ENCODE results near the gene ROR2. TPM values are rescaled to one million over a fixed set of nuclear protein-coding genes. Genes with fewer than 3 reads are reported as not detected.

ROR2 gene
- total RNA-seq, 6 experiments from 2014 or later, result 0.09 TPM; not detected in 5

GRCh38 chr9:91903126-91903911, 46.7 kb downstream of the ROR2 start:
- DNase-seq, result no peak
- Mint-ChIP-seq H3K4me1 (ENCODE audit: low read depth) (no peaks in the 10 kb centered on the region), H3K27me3 (ENCODE audit: insufficient read depth) (peaks cover 15% of the 10 kb centered on the region)

GRCh38 chr9:91902475-91903125, 47.4 kb downstream of the ROR2 start:
- Mint-ChIP-seq H3K9me3 (no peaks in the 10 kb centered on the region), H3K4me3 (no peak overlapping the region), H3K36me3 (ENCODE audit: low read depth) (no peaks in the 10 kb centered on the region), H3K4me1 (ENCODE audit: low read depth) (no peaks in the 10 kb centered on the region), H3K27ac (no peak overlapping the region), H3K27me3 (ENCODE audit: insufficient read depth) (peaks cover 11% of the 10 kb centered on the region)
- TF ChIP-seq CTCF (IDR thresholded peaks at IDR 0.05), result no peak
- no peak for DNase-seq

More at GRCh38 chr9:91903126-91903911, 46.7 kb downstream of the ROR2 start:
- Mint-ChIP-seq H3K36me3 (ENCODE audit: low read depth) (no peaks in the 10 kb centered on the region), H3K9me3 (no peaks in the 10 kb centered on the region), H3K27ac (no peak overlapping the region), H3K4me3 (no peak overlapping the region)
- no peak for TF ChIP-seq CTCF (IDR thresholded peaks at IDR 0.05)

GRCh38 chr9:91900797-91901177, 49.2 kb downstream of the ROR2 start:
- no peak overlapping the region for H3K4me3 Mint-ChIP-seq
- TF ChIP-seq CTCF (IDR thresholded peaks at IDR 0.05), result no peak
- H3K4me1 Mint-ChIP-seq (ENCODE audit: low read depth), result no peaks in the 10 kb centered on the region; the same call in 1 of the 2 replicates
- H3K36me3 Mint-ChIP-seq (ENCODE audit: low read depth), result no peaks in the 10 kb centered on the region
- no peak for DNase-seq
- H3K27me3 Mint-ChIP-seq (ENCODE audit: insufficient read depth), result peaks cover 14% of the 10 kb centered on the region
- H3K9me3 Mint-ChIP-seq, result no peaks in the 10 kb centered on the region
- no peak overlapping the region for H3K27ac Mint-ChIP-seq

GRCh38 chr9:91900055-91900796, 49.8 kb downstream of the ROR2 start:
- no peak for DNase-seq
- no peaks in the 10 kb centered on the region for H3K9me3 Mint-ChIP-seq
- no peak overlapping the region for H3K4me3 Mint-ChIP-seq
- no peaks in the 10 kb centered on the region; the same call in 1 of the 2 replicates for H3K4me1 Mint-ChIP-seq (ENCODE audit: low read depth)
- peaks cover 14% of the 10 kb centered on the region for H3K27me3 Mint-ChIP-seq (ENCODE audit: insufficient read depth)
- no peak for TF ChIP-seq CTCF (IDR thresholded peaks at IDR 0.05)
- no peaks in the 10 kb centered on the region for H3K36me3 Mint-ChIP-seq (ENCODE audit: low read depth)
- no peak overlapping the region for H3K27ac Mint-ChIP-seq

- no peak for DNase-seq
- H3K27ac Mint-ChIP-seq, result no peak overlapping the region
- H3K4me1 Mint-ChIP-seq (ENCODE audit: low read depth), result no peaks in the 10 kb centered on the region; the same call in 1 of the 2 replicates
- no peak for TF ChIP-seq CTCF (IDR thresholded peaks at IDR 0.05)
- H3K27me3 Mint-ChIP-seq (ENCODE audit: insufficient read depth), result peaks cover 14% of the 10 kb centered on the region
- H3K4me3 Mint-ChIP-seq, result no peak overlapping the region
- no peaks in the 10 kb centered on the region for H3K9me3 Mint-ChIP-seq
- H3K36me3 Mint-ChIP-seq (ENCODE audit: low read depth), result no peaks in the 10 kb centered on the region
Measured at GRCh38 chr9:91899594-91899993, 50.4 kb downstream of the ROR2 start.

Measured in HFFc6 (cell line).